22Rv1 (cell line): ENCODE data around the gene STARD7.

Experiments
- H3K27ac ChIP-seq: fragments of 450-650 bp; 2 replicates; pipeline ENCODE4 v1.5.1; 2017
- CTCF ChIP-seq: fragments of 450-650 bp; IDR thresholded peaks from 2 replicates; pipeline ENCODE4 v1.5.1; 2017; ENCODE audit warnings: mild to moderate bottlenecking
- ZFX ChIP-seq: fragments of 450-650 bp; IDR thresholded peaks from 2 replicates; pipeline ENCODE4 v1.6.1; 2017; ENCODE audit warnings: antibody characterized with exemption, borderline replicate concordance

Gene STARD7

GRCh38 chr2:96195410-96196066 lies 13.1 kb downstream of the STARD7 start:
- 0 out of 2 replicates have a peak overlapping the region, but pooled peaks have one; percentile 4 for H3K27ac ChIP-seq

GRCh38 chr2:96191937-96192670 lies 16.5 kb downstream of the STARD7 start:
- no peak for TF ChIP-seq CTCF
- TF ChIP-seq ZFX, result no peak
- H3K27ac ChIP-seq, result no peak overlapping the region

More at GRCh38 chr2:96195410-96196066, 13.1 kb downstream of the STARD7 start:
- TF ChIP-seq ZFX (no peak), CTCF (no peak)

- TF ChIP-seq ZFX (no peak), CTCF (no peak)
- no peak overlapping the region for H3K27ac ChIP-seq
Observed at GRCh38 chr2:96188821-96189526, 19.7 kb downstream of the STARD7 start.

- TF ChIP-seq ZFX, result no peak
- TF ChIP-seq CTCF, result no peak
- H3K27ac ChIP-seq, result no peak overlapping the region
Observed at GRCh38 chr2:96186562-96186961, 22.1 kb downstream of the STARD7 start.

GRCh38 chr2:96185516-96185915 lies 23.1 kb downstream of the STARD7 start:
- no peak overlapping the region for H3K27ac ChIP-seq
- TF ChIP-seq ZFX, result no peak
- no peak for TF ChIP-seq CTCF

- no peak overlapping the region for H3K27ac ChIP-seq
- no peak for TF ChIP-seq ZFX
- TF ChIP-seq CTCF, result no peak
Observed at GRCh38 chr2:96184989-96185388, 23.6 kb downstream of the STARD7 start.

GRCh38 chr2:96184188-96184587 lies 24.4 kb downstream of the STARD7 start:
- no peak overlapping the region for H3K27ac ChIP-seq
- TF ChIP-seq CTCF, result no peak
- no peak for TF ChIP-seq ZFX
